K562 (cell line): Measurements from ENCODE around the gene PDE6G. TPM values are rescaled to one million over a fixed set of nuclear protein-coding genes. Genes with fewer than 3 reads are reported as not detected.

Source experiments
- ATAC-seq: fragments of 200-7000 bp; cut with Tn5 transposase; 3 replicates; pipeline ENCODE4 v1.9.1; 2020; ENCODE audit warnings: moderate library complexity
- BruUV-seq: library from RNA; stranded (reverse); fragments of 400-500 nt; replicated peaks from 2 replicates; lab custom pipeline; 2021; lab: Mats Ljungman, UMichigan
- CTCF ChIA-PET: fragments of 300-600 bp; formaldehyde crosslinking; extraction: SDS; loops from one replicate; lab custom pipeline; 2021; ENCODE audit warnings: low intra/inter-chr PET ratio; lab: Yijun Ruan, JAX
- POLR2A ChIA-PET: fragments of 300-600, 350-650 bp; sonication (Branson Sonifier 250); formaldehyde crosslinking; extraction: SDS; loops from one replicate; lab custom pipeline; 2021; ENCODE audit warnings: antibody characterized with exemption, inconsistent platforms; lab: Yijun Ruan, JAX
- DNase-seq, 4 experiments: peaks; one replicate each; pipeline versions ENCODE4 v3.0.0 to v3.0.0-alpha.2; 2011 to 2018; ENCODE audit warnings: low spot score in 3 of 4, mixed read lengths in 3 of 4; ENCODE audit errors: extremely low read depth in 1 of 4
- FAIRE-seq: peaks from 2 replicates; lab custom pipeline; 2011; peaks lifted over from hg19 to GRCh38; lab: Jason Lieb, UNC
- H2AFZ ChIP-seq: 2 replicates; pipeline ENCODE4 v1.6.0; 2011; ENCODE audit warnings: low read depth, low read length, control low read depth, inconsistent platforms
- H3K27ac ChIP-seq: fragments of 200-600 bp; 3 replicates; pipeline ENCODE4 v1.8.0; 2011; ENCODE audit warnings: low read depth, mild to moderate bottlenecking, control low read depth, inconsistent platforms, low read length, moderate library complexity, mixed read lengths; ENCODE audit errors: extremely low read depth
- H3K27me3 ChIP-seq, 2 experiments: fragments of 300-600 bp in 1 of 2; 2 replicates in 1 of 2; 3 replicates in 1 of 2; pipeline versions ENCODE4 v1.6.0 to v1.8.0; 2011; ENCODE audit warnings: inconsistent platforms in 2 of 2, low read length in 2 of 2, mild to moderate bottlenecking in 1 of 2, mixed read lengths in 1 of 2, moderate library complexity in 1 of 2; ENCODE audit not compliant: control insufficient read depth in 2 of 2, insufficient read depth in 2 of 2
- H3K36me3 ChIP-seq: fragments of 300-600 bp; 3 replicates; pipeline ENCODE4 v1.8.0; 2011; ENCODE audit warnings: mild to moderate bottlenecking, low read length, inconsistent platforms; ENCODE audit not compliant: control insufficient read depth, insufficient read depth
- H3K4me1 ChIP-seq, 2 experiments: fragments of 200-600 bp in 1 of 2; replicated peaks in 1 of 2; 2 replicates in 1 of 2; 3 replicates in 1 of 2; pipeline versions ENCODE4 v1.5.1 to v1.8.0; 2011; ENCODE audit warnings: inconsistent platforms in 2 of 2, low read length in 2 of 2, mild to moderate bottlenecking in 1 of 2, mixed read lengths in 1 of 2, moderate library complexity in 1 of 2; ENCODE audit not compliant: control insufficient read depth in 2 of 2, insufficient read depth in 2 of 2
- H3K4me2 ChIP-seq: 2 replicates; pipeline ENCODE4 v1.6.1; 2011; ENCODE audit warnings: low read length, control low read depth, inconsistent platforms, mixed read lengths; ENCODE audit not compliant: insufficient read depth
- H3K4me3 ChIP-seq: fragments of 200-600 bp; sonication (generic), shearing (Covaris generic); 2 replicates; pipeline ENCODE4 v1.5.1; 2016; ENCODE audit warnings: control low read depth, inconsistent platforms
- H3K79me2 ChIP-seq: fragments of 200-600 bp; 3 replicates; pipeline ENCODE4 v1.8.0; 2011; ENCODE audit warnings: low read length, inconsistent platforms; ENCODE audit not compliant: control insufficient read depth, insufficient read depth
- H3K9ac ChIP-seq, 2 experiments: 2 replicates each; pipeline versions ENCODE4 v1.6.0 to v1.6.1; 2011; ENCODE audit warnings: low read depth in 2 of 2, low read length in 2 of 2, control low read depth in 1 of 2, inconsistent platforms in 1 of 2, mild to moderate bottlenecking in 1 of 2, mixed read lengths in 1 of 2; ENCODE audit not compliant: insufficient read depth in 1 of 2
- H3K9me1 ChIP-seq: one replicate; pipeline ENCODE4 v1.6.0; 2011; ENCODE audit warnings: inconsistent platforms, mild to moderate bottlenecking, low read length, moderate library complexity; ENCODE audit not compliant: control insufficient read depth, insufficient read depth
- H3K9me3 ChIP-seq: replicated peaks from 2 replicates; pipeline ENCODE4 v1.5.1; 2011; ENCODE audit warnings: low read depth, low read length, inconsistent platforms; ENCODE audit not compliant: control insufficient read depth, insufficient read depth
- H4K20me1 ChIP-seq: replicated peaks from 2 replicates; pipeline ENCODE4 v1.6.1; 2011; ENCODE audit warnings: low read length, inconsistent platforms, mixed read lengths; ENCODE audit not compliant: control insufficient read depth, insufficient read depth
- CEBPB ChIP-seq: fragments of 450-650 bp; IDR thresholded peaks from 2 replicates; pipeline ENCODE4 v1.6.1; 2016; ENCODE audit warnings: missing genetic modification characterization, missing compliant biosample characterization
- CTCF ChIP-seq, 3 experiments: IDR thresholded peaks in 2 of 3; conservative IDR thresholded peaks in 1 of 3; 2 replicates each; pipeline ENCODE4 v1.5.1; 2011 to 2012; ENCODE audit warnings: low read length in 3 of 3, mild to moderate bottlenecking in 3 of 3, control low read depth in 2 of 3, improper control_type of control experiment in 1 of 3, inconsistent platforms in 1 of 3, low read depth in 1 of 3, mixed read lengths in 1 of 3, moderate library complexity in 1 of 3; ENCODE audit not compliant: insufficient read depth in 2 of 3
- MYC ChIP-seq, 2 experiments: fragments of 250-450 bp in 1 of 2; sonication (Bioruptor Pico) in 1 of 2; IDR thresholded peaks; 2 replicates each; pipeline versions ENCODE4 v1.5.1 to v1.6.1; 2012 to 2021; ENCODE audit warnings: low read depth in 2 of 2, borderline replicate concordance in 1 of 2, improper control_type of control experiment in 1 of 2, low read length in 1 of 2, mild to moderate bottlenecking in 1 of 2, moderate library complexity in 1 of 2
- POLR2G ChIP-seq: fragments of 200-400 bp; formaldehyde crosslinking; IDR thresholded peaks from 2 replicates; pipeline ENCODE4 v1.6.1; 2017; ENCODE audit warnings: low read depth, mild to moderate bottlenecking, antibody characterized with exemption, low read length, moderate library complexity
- RBFOX2 ChIP-seq: fragments of 200-400 bp; formaldehyde crosslinking; IDR thresholded peaks from 2 replicates; pipeline ENCODE4 v1.6.1; 2017; ENCODE audit warnings: low read depth, mild to moderate bottlenecking, low read length, moderate library complexity
- ZBTB33 ChIP-seq: sonication (generic); formaldehyde crosslinking; IDR thresholded peaks from 2 replicates; pipeline ENCODE4 v1.8.1; 2023; ENCODE audit warnings: mild to moderate bottlenecking, missing genetic modification reagents
- WGBS: fragments of 100-300 bp; shearing (Covaris generic); methylation state at CpG from one replicate; pipeline ENCODE4 v1.1.6; 2016; ENCODE audit warnings: low coverage, mixed read lengths; ENCODE audit not compliant: insufficient coverage; ENCODE audit errors: missing lambda C conversion rate; 5-methylcytosine and 5-hydroxymethylcytosine counted together
- in situ Hi-C: fragments of 300-500 bp; cut with MboI; formaldehyde crosslinking; loops from 4 replicates; pipeline ENCODE4 v1.15.0; 2018; ENCODE audit warnings: inconsistent platforms, mixed read lengths
- intact Hi-C: fragments of 100-400 bp; cut with micrococcal nuclease; formaldehyde crosslinking; loops from 2 replicates; pipeline ENCODE4 v1.14.2; 2022
- polyA plus RNA-seq, 8 experiments: library from polyadenylated mRNA; depleted of rRNA in 4 of 8; stranded (reverse) in 5 of 8; unstranded in 3 of 8; fragments of >200 nt; fragmentation: Nextera tagmentation in 2 of 8; fragmentation: Illumina TruSeq in 1 of 8; extraction: Ambion mirVana in 2 of 8; extraction: Trizol in 1 of 8; gene quantifications; 2 replicates each; pipeline versions ENCODE4 v1.2.1 to v1.2.3, GENCODE V29; 2011 to 2014; ENCODE audit warnings: inconsistent platforms in 1 of 8, missing spikeins in 1 of 8
- total RNA-seq, 7 experiments: library from RNA; depleted of rRNA in 6 of 7; stranded (reverse); fragments of >200 nt in 6 of 7; fragmentation: Illumina TruSeq in 2 of 7; extraction: Trizol in 2 of 7; gene quantifications; 2 replicates each; pipeline versions ENCODE4 v1.2.1 to v1.2.3, GENCODE V29; 2011 to 2021; ENCODE audit warnings: low replicate concordance in 1 of 7

Gene PDE6G
- total and polyA plus RNA-seq, 9 of the 15 experiments (the other 6 are each of a cell fraction or from before 2014, with no cell fraction given), result 0.14 to 0.59 TPM; not detected in 7

- no peak overlapping the region for H3K4me3 ChIP-seq
- no peaks in the 10 kb centered on the region for H3K27me3 ChIP-seq
- peaks cover 100% of the 10 kb centered on the region; the same call in 2 of the 3 replicates for H3K36me3 ChIP-seq
- H3K79me2 ChIP-seq, result no peaks in the 10 kb centered on the region; the same call in 2 of the 3 replicates
- FAIRE-seq, result no peak
- H3K4me1 ChIP-seq, result peaks cover 0 to 51% of the 10 kb centered on the region in 2 experiments; a peak in 2 of 5 replicates
- WGBS, result 87% methylated on average over 20 of the region's 35 CpGs
- ATAC-seq, result peak; percentile 56
- CTCF ChIA-PET, result no interaction called here
- H3K9me1 ChIP-seq, result peaks cover 3% of the 10 kb centered on the region
- TF ChIP-seq CEBPB (tag) (no peak), MYC (IDR thresholded peaks at IDR 0.05; ENCODE audit: low read depth, low read length) (no peak), MYC (CRISPR knock-in tag; IDR thresholded peaks at IDR 0.05; ENCODE audit: borderline replicate concordance, low read depth) (no peak), POLR2G (peak; percentile 42; the same call in 1 of the 2 replicates), ZBTB33 (CRISPR knock-in tag) (peak; percentile 96), RBFOX2 (0 out of 2 replicates have a peak, but pooled peaks have one; percentile 5), CTCF (IDR thresholded peaks at IDR 0.05 in 2 of 3, conservative IDR thresholded peaks at IDR 0.05 in 1 of 3; ENCODE audit: insufficient read depth in 2 of 3, low read depth in 1 of 3, low read length in 3 of 3) (peak; percentile 25 to 90 (median 50); a peak in 4 of 6 replicates)
- TF ChIP-seq, all 486 proteins: peak for 4
- Histone ChIP-seq H3K27ac (no peak overlapping the region), H3K9ac (peak overlapping the region in 1 of 2 experiments; percentile 26; a peak in 1 of 4 replicates), H3K4me2 (no peak overlapping the region), H2AFZ (no peak overlapping the region), H4K20me1 (peaks cover 9% of the 10 kb centered on the region; the same call in 1 of the 2 replicates), H3K9me3 (no peaks in the 10 kb centered on the region)
- POLR2A ChIA-PET, result interaction anchor here (1.2 to 4.7 kb wide), 2 partner anchors 9 to 10 kb away, joined by 7 to 41 read pairs; partner anchors contain the start of genes ARL16, HGS and MRPL12
- peak in 2 of 4 experiments; percentile 34 to 37 for DNase-seq
- BruUV-seq, result no TSS peak
- intact Hi-C loops (no loop called here), in situ Hi-C loops (no loop called here)
These were observed 37.3 kb upstream of the PDE6G start for GRCh38 chr17:81693509-81694210.
